Smooth muscle cell of bladder (primary cell): ENCODE data around the gene DNALI1. TPM values are rescaled to one million over a fixed set of nuclear protein-coding genes. Genes with fewer than 3 reads are reported as not detected.

Experiments used
- total RNA-seq: library from RNA; depleted of rRNA; stranded (reverse); fragments of >200 nt; gene quantifications from 2 replicates; pipeline ENCODE4 v1.2.3, GENCODE V29; 2014

Gene DNALI1
- total RNA-seq, result 1.7 and 4.0 TPM in 2 replicates

DNA sequence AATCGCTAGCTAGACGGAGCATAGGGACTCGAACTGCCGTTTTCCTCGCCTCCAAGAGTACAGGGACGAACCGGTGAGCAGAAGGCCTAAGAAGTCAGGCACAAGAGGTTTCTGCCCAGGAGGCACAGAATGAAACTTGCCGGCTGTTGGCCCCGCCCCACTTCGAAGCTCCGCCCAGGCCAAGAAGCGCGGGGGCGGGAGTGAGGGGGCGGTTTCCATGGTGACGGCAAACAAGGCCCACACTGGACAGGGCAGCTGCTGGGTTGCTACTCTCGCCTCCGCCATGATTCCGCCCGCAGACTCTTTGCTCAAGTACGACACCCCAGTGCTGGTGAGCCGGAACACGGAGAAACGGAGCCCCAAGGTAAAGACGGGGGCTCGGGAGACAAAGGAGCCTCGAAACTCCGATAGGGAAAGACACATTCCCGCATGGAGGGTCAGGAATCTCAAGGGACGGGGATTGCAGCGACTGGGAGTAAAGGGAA, at the start of gene DNALI1:
Gene DNALI1, plus strand, starts transcription at position 229 of the 485 bp plus-strand sequence. Its CDS starts 55 bp downstream, at position 284.

DNA sequence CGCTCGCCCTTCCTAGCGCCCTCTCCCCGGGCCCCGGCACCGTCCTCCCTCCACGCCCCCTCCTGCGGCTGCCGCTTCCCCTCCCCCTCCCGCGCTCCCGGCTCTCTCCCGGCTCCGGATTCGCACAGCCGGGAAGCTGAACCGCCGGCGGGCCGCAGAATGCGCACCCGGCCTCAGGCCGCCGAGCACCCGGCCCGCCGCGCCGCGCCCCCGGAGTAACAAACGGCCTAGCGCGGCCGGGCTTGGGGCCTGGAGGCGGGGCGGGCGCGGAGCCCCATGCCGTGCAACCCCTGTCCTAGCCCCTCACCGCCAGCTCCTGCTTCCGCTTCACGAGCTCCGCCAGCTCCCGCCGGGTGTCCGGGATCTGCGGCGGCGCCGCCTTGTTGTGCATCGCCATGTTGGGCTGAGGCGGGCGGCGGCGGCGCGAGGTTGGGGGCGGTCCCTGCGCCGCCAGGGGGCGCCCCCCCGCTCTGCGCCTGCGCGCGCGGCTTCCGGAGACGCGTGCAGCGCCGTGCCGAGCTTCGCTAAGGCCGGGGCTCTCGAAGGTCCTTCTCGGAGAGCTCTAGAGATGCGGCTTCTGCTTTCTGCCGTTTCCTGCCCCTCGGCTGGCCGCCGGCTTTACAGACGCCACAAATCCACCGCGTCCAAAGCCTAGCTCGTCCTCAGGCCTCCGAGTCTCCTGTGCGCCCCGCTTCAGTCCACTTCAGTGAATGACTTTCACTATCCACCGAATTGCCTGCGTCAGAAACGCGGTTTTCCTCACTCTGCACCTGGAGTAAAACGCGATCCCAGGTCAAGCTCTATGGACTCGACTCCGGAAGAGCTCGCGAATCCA, 42.2 kb upstream of the DNALI1 start, which contains the start of gene MEAF6:
Gene MEAF6, minus strand, starts transcription at position 417 of the 835 bp plus-strand sequence. Its CDS starts 20 bp downstream, at position 397.

DNA sequence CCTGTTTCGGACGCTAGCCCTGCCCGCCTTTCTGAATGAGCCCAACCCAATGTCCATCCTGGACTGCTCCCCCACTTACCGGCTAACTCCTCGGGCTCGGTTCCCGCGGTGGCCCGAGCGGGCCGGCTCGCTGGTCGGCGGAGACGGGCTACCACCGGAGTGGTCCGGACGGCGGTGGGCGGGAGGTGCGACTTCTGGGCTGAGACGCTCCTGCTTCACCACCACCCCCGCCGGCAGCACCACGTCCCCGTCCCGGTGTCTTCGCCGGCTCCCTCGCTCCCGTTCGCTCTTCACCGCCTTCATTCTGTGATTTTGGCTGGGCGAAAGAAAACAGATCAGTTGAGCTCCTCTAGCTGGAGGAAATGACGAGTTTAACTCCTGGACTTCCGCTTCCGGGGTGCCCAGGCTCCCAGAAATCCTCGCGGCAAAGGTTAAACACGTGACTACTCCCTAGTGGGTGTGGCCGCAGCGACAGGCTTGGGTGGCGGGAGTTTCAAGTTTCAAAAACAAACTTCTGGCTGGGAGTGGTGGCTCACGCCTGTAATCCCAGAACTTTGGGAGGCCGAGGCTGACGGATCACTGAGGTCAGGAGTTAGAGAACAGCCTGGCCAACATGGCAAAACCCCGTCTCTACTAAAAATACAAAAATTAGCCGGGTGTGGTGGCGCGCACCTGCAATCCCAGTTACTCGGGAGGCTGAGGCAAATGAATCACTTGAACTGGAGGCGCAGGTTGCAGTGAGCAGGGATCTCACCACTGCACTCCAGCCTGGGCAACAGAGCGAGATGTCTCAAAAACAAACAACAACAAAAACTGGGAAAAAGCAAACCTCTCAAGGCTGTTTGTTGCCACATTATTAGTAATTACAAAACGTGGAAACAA, 2.6 kb upstream of the DNALI1 start, which contains the start of gene SNIP1:
Gene SNIP1, minus strand, starts transcription at position 367 of the 882 bp plus-strand sequence. Its CDS starts 64 bp downstream, at position 303.

DNA sequence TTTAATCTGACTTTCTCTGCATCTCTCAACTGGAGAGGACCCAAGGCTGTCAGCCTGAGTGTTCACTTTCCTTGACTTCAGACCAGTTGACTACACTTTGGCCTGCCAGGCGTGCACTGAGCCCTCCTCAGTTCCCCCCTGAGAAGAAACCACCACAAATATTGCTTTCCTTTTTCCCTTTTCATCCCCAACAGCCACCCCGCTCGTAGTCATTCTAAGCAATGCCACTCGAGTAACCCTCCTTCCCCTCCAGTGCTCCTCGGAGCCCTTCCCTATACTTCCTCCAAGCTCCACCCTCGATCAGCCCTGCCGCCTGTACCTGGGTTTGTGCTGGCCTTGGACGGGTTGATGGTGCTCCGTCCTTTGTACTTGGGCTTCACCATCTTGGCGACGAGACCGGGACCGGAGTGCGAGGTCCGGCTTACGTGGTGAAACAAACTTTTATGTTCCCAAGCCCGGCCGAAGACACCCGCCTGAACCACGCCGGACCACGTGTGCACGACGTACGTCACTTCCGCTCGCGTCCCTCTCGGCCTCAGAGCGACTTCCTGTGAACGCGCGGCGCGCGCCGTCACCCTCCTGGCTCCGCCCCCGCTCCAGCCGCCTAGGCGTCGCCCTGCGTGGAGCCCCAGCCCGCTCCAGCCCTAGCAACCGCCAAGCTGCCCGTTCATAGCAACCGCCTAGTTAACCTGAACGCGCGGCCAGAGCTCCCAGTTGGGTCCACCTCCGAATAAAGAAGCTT, 38.9 kb downstream of the DNALI1 start, which contains the start of gene GNL2:
Gene GNL2, minus strand, starts transcription at position 498 of the 742 bp plus-strand sequence. Its CDS starts 115 bp downstream, at position 383.

Other genes starting within 250 kb of the DNALI1 start
- 12.9 TPM in 2 replicates for gene ZC3H12A, start 82.4 kb upstream of the DNALI1 start, total RNA-seq
- gene MEAF6, start 42.2 kb upstream of the DNALI1 start, total RNA-seq, result 34.7 and 46.9 TPM in 2 replicates
- 10.0 and 14.1 TPM in 2 replicates for gene SNIP1, start 2.6 kb upstream of the DNALI1 start, total RNA-seq
- 59.7 and 70.9 TPM in 2 replicates for gene GNL2, start 39.0 kb downstream of the DNALI1 start, total RNA-seq
- gene RSPO1, start 78.0 kb downstream of the DNALI1 start, total RNA-seq, result 0.74 and 1.00 TPM in 2 replicates
- 0.74 and 1.00 TPM in 2 replicates for gene CDCA8, start 135.6 kb downstream of the DNALI1 start, total RNA-seq
- gene EPHA10, start 208.2 kb downstream of the DNALI1 start, total RNA-seq, result 0.14 TPM in 1 of 2 replicates, not detected in the other
- 0.28 and 0.46 TPM in 2 replicates for gene MANEAL, start 236.9 kb downstream of the DNALI1 start, total RNA-seq